NCI-H2227 (cell line): ENCODE results near the gene DMRTA1.
"Not testable (repeated sequence)": the region's sequence is repeated elsewhere in the genome, so short reads cannot be mapped to it uniquely, and the experiment has no call there.

ENCODE experiments used
- DNase-seq: peaks from one replicate; lab custom pipeline; 2025; ENCODE audit not compliant: unreplicated experiment; lab: John Stamatoyannopoulos, UW

Gene DMRTA1, protein sequence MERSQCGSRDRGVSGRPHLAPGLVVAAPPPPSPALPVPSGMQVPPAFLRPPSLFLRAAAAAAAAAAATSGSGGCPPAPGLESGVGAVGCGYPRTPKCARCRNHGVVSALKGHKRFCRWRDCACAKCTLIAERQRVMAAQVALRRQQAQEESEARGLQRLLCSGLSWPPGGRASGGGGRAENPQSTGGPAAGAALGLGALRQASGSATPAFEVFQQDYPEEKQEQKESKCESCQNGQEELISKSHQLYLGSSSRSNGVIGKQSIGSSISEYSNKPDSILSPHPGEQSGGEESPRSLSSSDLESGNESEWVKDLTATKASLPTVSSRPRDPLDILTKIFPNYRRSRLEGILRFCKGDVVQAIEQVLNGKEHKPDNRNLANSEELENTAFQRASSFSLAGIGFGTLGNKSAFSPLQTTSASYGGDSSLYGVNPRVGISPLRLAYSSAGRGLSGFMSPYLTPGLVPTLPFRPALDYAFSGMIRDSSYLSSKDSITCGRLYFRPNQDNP

DNA sequence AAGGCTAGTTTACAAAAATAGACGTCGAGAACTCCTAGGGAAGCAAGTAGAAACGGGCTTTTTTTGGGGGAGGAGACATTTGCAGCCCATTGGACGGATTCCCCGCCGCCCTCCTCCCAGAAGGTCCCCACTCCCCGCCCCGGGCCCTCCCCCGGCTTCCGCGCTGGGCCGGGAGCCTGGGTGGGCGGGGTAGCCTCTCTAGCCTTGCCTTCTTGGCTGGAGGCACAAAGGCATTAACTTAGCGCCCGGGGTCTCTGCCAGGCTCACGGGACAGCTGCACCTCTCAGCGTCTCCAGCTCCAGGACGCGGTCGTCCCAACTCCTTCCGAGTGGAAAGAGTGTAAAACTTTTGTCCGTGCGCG lies at the start of gene DMRTA1:
DMRTA1 (plus strand) TSS at position 236 of the 361 bp plus-strand sequence. CDS start 242 bp downstream, outside the sequence.
- no peak for DNase-seq

DNA sequence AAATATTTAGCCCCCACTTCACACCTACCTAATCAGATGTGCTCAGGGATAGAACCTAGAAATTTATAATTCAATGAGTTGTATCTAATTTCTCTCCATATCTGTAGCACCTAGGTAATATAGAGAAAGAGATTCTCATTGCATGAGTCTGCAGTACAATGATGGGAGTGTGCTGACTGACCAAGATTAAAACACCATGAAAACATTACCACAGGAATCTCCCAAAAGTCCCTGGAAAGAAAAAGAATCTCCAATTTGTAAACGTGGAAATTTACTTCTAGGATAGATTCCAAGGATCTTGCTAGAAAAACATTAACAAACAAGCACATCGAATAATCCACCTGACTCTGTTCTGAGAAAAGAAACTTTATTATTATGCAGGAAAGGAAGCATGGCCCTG lies 45.0 kb upstream of the DMRTA1 start:
- DNase-seq = no peak

DNA sequence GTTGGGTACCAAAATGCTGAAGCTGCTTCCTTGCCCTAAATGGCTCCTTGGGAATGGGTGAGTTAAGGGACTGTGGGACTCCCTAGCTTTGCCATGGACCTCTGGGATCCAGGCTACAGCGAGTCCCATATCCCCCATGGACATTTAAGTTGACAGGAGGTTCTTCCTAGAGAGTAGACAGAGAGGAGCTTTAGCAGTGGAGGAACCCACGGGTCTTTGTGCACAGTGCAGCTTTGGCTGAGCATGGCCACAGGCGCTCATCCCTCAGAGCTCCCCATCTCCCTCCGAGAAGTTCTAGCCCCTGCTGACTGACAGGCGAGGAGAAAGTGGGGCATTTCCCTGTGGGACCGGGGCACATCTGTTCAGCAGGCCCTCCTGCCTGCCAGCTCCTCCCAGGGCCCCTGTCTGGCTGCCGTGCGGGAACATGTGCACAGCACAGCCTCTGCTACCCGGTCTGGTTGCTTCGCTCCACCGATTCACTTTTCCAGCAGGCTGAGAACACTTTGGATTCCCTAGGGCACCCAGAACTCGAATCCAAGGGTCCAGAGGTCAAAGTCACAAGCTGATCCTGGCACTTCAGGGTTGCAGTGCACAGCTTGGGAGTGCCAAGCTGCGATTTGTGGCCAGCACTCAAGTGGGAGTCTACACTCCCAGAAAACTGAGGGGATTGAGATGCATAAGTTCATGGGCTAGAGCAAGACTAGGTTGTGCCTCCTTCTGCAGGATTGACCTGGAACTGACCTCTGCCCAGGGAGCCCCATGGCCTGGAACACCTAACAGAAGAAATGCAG lies 40.6 kb upstream of the DMRTA1 start:
- no peak for DNase-seq

DNA sequence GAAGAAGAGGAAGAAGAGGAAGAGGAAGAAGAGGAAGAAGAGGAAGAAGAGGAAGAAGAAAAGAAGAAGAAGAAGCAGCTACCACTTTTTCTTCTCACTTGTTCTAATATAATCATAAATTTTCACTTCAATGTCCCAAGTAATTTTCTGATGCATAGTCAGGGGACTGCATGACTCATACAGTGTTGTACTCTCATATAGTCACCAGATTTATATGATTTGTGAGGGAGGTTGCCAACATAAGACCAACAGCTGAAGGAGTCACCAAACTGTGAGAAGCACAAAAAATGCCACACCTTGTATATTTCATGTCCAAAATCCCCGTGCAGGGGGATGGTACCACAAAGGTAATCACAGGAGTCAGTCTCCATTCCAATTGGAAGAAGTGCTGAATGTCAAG lies 32.7 kb upstream of the DMRTA1 start:
- DNase-seq = no peak

DNA sequence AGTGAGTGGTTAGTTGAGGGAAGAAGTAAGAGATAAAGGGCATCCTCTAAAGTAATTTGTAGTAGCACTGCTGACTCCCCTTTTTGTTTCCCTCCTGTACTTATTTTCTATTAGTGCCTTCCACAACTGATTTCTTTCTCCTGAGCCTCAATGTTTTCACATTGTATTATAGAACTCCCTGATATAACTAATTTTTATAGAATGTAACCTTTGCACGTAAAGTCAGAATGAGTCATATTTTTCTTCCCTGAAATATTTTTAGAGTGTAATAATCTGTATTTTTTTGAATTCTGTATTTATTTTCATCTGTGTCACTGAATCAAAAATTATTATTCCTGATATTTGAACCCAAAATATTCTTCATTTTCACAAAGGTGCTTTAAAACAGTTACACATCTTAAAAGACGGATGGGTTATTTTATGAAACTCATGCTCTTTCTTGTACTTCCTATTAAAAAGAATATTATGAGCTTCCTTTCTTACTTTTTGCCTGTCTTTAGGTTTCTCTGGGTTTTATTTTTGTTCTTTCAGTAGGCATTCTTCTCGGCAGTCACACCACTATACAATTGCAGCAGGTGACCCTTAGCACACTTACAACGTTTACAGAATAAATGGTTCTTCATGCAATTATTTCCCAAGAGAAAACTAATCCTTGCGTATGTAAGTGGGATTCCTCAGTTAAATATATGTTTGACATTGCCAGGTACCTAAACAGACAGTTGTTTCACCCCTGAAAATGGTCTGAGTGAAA lies 30.5 kb upstream of the DMRTA1 start:
- no peak for DNase-seq

DNA sequence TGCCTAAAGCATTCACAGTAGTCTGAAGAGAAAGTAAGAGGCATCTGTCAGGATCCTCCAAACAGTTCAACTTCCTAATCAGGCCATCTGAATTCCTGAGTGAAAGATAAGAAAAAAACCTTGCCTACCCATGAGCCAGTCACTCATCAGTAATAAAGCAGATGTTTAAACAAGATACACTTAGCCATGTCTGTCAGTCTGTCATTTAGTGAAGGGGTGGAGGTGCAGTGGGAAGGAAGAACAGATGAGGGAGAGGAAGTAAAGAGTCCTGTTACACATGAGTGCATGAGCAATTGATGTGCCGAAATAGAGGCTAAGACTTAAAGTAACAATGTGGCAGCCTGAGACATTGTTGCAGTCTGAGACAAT lies 29.9 kb upstream of the DMRTA1 start:
- DNase-seq = no peak

DNA sequence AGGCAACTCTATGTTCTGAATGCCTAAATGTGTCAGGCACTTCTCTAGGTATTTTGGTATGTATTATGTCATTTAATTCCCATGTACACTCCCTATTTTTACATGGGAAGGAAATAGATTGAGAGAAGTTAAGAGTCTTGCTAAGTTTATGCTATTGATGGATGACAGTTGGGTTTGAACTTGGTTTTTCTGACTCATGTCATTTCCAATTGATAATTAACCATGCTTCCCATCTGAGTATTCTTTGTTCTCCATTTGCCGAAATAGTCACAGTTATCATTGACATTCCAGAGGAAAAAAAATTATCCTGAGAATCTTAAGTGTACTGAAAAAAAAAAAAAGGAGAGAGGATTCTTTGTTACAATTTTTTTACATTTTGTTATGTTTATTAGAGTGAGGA lies 23.1 kb upstream of the DMRTA1 start:
- DNase-seq = no peak

DNA sequence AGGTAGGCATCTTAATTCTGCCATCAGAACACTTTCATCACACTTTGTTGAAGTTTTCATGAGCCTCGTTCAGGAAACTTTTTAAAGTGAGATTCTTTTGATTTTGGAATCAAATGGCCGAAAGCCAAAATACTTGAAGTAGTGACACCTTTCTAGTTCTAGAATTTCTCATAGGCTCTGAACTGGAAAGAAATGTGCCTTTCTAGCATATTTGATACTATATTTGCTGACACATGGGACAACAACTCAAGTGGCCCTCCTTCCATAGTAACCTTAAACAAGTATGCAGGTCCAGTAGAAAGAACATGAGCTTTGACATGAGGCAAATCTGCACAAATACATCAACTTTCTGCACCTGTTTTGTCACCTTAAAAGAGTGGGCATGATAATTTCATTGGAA lies 22.0 kb upstream of the DMRTA1 start:
- no peak for DNase-seq

DNA sequence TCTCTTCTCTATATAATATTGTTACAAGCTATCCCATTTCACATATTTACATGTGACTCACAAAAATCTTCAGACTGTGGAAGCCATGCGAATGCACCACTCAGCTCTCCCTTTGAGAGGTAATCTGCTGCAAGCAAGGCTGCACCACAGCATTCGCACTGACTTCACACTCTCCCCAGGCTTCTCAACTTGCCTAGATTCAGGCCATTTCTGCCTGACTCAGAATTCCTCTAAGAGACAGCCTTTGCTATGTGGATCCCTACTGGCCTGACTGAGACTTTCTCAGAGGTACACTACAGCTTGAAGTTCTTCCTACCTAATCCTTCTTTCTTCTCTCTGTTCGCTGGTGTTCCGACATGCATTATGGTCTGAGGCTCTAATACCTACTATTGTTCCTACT lies 21.1 kb upstream of the DMRTA1 start:
- no peak for DNase-seq

DNA sequence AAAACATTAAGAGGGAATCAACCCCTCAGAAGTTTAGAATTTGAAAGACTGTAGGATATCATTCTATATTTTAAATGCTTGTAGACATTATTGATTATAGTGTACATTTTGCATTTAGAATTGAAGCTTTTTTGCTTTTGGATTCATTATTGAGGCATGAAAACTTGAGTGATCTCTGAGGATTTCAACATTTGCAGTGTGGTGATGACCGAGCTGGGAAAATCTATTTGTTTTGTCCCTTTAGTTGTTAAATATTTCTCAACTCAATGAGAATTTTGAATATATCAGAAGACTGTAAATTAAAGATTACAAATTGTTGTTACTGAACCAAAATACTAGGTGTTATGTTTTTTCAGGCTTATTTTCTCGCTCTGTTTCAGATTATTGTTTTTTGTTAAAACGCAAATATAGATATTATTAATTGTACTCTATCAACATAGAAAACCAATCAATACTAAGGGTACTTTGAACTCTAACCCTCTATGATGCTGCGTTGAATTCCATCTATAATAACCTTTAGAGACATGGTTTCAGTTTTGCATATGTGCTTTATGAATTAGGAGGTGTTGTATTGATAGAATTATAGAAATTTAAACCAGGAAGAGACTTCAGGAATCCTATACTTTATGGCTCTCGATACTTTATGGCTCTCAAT lies 19.3 kb upstream of the DMRTA1 start:
- DNase-seq = no peak

DNA sequence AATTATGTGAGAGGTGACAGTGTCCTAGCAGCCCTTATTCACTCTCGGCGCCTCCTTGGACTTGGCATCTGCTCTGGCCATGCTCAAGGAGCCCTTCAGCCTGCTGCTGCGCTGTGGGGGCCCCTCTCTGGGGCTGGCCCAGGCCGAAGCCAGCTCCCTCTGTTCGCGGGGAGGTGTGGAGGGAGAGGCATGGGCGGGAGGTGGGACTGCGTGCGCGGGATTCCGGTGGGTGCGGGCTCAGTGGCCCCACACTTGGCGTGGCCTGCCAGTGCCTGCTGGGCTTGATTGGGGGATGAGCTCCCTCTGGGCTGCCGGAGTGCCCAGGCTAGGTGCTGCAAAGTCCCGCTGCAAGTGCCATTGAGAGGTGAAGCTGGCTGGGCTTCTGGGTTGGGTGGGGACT lies 12.9 kb upstream of the DMRTA1 start:
- DNase-seq = no peak

DNA sequence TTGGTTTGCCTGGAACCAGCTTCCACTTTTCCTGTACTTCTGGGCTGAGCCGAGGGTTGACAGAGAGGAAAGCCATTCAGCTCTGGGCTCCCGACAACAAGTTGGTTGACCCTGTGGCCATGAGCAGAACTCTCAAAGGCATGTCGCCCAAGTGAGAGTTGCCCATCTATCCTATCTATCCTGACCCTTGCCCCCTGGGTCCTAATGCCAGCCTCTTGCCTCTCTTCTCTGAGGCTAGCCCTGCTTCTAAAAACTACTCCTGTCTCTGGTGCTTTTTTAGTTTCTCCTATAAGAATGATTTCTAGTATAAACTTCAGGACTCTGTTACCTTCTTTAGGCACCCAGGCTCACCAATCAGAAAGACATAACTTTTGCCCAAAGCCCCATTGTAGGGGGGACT lies 11.4 kb upstream of the DMRTA1 start:
- not testable (repeated sequence) for DNase-seq

DNA sequence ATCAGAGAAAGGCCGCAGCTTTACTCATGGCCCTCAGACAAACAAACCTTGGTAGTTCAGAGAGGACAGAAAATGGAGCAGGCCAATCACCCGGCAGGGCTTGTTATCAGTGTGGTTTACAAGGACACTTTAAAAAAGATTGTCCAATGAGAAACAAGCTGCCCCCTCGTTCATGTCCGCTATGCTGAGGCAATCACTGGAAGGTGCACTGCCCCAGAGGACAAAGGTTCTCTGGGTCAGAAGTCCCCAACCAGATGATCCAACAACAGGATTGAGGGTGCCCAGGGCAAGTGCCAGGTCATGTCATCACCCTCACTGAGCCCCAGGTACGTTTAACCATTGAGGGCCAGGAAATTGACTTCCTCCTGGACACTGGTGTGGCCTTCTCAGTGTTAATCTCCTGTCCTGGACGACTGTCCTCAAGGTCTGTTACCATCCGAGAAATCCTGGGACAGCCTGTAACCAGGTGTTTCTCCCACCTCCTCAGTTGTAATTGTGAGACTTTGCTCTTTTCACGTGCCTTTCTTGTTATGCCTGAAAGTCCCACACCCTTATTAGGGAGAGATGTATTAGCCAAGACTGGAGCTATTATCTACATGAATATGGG lies 9.1 kb upstream of the DMRTA1 start:
- DNase-seq = not testable (repeated sequence)

DNA sequence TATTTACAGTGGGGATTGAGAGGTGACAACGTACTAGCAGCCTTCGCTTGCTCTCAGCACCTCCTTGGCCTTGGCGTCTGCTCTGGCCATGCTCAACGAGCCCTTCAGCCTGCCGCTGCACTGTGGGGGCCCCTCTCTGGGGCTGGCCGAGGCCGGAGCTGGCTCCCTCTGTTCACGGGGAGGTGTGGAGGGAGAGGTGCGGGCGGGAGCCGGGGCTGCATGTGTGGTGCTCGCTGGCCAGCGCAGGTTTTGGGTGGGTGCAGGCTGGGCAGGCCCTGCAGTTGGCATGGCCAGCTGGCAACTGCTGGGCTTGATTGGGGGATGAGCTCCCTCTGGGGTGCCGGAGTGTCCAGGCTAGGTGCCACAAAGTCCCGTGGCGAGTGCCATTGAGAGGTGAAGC lies 5.8 kb upstream of the DMRTA1 start:
- DNase-seq = no peak

DNA sequence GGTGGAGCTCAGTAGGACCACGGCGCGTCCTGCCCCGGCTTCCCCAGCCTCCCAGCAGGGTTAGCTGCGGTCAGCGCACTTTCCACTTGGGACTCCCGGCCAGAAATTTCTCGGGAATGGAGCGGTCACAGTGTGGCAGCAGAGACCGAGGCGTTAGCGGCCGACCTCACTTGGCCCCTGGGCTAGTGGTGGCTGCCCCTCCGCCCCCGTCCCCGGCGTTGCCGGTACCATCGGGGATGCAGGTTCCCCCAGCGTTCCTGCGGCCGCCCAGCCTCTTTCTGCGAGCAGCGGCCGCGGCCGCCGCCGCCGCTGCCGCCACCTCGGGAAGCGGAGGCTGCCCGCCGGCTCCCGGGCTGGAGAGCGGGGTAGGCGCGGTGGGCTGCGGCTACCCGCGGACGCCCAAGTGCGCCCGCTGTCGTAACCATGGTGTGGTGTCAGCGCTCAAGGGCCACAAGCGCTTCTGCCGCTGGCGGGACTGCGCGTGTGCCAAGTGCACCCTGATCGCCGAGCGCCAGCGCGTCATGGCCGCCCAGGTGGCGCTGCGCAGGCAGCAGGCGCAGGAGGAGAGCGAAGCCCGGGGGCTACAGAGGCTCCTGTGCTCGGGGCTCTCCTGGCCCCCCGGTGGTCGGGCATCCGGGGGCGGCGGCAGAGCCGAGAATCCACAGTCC lies 460 bp downstream of the DMRTA1 start:
- DNase-seq = peak; percentile 35

DNA sequence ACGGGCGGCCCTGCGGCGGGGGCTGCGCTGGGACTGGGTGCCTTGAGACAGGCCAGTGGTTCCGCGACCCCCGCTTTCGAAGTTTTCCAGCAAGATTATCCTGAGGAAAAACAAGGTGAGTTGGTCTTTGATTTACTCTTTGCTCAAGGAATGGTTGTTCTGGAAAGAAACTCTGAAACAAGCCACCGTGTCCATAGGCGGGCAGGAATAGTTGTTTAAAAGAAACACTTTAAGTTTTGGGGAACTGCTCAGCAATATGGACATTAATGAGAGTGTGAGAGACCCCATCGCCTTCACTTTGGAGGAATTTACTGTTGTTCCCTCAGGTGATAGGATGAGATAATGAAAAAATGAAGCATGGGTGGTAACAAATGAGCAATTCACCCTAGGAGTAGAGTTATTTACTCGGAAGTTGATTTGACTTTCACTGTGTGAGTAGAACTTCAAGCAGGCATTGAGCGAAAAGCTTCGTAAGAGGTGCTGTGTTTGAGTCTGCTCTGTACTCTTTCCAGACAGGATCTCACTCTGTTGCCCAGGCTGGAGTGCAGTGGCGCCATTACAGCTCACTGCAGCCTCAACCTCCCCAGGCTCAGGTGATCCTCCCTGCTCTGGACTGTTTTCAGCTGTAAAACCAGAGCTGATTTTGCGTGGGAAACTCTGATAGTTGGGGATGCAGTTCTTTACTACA lies 1.1 kb downstream of the DMRTA1 start:
- no peak for DNase-seq

DNA sequence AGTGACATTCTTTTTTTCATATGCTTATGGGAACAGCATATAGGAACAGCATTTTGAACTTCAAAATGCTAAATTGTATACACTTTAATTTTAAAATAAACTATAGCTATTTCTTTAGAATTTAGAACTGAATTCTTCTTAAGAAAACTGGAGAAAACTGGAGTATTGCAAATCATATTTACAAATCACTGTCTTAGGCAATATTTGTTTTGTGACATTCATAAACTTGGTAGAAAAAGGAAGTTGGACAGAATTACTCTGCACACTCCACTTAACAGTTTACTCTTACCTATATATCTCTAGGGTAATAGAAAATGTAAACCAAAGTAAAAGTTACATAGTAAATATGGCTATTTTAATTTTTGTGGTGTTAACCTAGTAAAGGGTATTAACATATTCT lies 3.1 kb downstream of the DMRTA1 start:
- DNase-seq = no peak

DNA sequence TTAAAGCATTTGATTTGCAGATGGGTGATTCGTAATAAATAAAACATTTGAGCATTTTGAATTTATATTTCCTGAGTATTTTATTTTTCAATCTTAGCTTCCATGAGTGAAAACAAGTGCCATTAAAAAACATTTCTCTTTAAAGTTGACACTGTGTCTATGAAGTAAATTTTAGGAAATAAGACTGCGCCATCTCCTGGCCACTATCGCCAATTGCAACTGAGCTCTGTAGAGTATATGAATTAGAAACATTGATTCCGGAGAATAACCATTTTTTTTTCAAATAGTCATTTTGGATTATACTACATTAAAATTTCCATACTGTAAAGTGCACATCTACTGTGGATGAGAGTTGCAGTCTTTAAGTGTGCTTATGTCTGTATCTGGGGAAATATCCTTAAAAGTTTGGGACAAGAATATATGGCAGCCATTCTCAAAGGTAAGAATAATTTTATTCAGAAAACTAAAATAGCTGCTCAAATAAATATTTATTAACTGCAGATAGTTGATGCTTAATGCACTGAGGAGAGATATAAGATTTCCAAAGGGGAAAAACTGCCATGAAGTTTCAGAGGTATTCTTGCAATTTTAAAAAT lies 5.9 kb downstream of the DMRTA1 start:
- no peak for DNase-seq

DNA sequence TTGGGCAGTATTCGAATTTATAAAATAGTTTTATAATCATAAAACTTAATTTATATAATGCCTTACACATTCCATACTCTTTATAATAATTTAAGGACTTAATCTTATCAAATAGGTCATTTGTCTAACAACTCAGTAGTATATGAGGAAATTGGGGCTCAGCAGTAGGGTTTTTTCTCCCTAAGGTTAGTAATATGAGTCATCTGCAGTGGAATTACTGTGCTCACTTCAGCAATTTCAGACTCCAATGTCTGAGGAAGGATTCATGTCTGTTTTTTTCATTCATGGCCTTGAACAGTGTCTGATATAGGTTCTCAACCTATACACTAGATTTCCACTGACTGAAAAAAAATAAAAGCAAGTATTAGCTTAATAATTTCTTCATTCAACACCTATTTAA lies 7.4 kb downstream of the DMRTA1 start:
- DNase-seq = no peak
